Measurements from ENCODE around the gene PLGRKT.
A peak's percentile ranks its signal among the peaks of the same experiment; 100 is the strongest.
"Not testable (repeated sequence)": the region's sequence is repeated elsewhere in the genome, so short reads cannot be mapped to it uniquely, and the experiment has no call there.

PLGRKT gene

DNA sequence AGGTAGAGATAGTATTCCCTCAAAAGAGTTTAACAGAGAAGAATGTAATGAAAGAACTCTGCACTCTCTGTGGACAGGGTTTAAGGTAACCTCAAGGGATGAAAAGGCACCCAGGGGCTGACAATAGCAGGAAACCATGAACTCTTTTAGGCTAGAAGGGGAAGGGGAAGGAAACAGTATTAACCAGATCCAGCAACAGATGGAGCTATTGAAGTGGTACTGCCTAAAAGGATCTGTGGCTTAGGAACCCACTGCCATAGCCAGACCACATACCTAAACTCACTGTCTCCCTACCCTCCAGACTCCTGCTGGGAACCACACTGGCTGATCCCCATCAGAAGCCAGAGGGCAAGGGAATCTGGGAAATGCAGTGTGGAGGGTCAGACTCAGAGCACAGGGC is 35.5 kb downstream of the PLGRKT start:
- no peak overlapping the region for H3K4me3 ChIP-seq (ENCODE audit: low read depth, low read length)
- TF ChIP-seq, protein P1, sequence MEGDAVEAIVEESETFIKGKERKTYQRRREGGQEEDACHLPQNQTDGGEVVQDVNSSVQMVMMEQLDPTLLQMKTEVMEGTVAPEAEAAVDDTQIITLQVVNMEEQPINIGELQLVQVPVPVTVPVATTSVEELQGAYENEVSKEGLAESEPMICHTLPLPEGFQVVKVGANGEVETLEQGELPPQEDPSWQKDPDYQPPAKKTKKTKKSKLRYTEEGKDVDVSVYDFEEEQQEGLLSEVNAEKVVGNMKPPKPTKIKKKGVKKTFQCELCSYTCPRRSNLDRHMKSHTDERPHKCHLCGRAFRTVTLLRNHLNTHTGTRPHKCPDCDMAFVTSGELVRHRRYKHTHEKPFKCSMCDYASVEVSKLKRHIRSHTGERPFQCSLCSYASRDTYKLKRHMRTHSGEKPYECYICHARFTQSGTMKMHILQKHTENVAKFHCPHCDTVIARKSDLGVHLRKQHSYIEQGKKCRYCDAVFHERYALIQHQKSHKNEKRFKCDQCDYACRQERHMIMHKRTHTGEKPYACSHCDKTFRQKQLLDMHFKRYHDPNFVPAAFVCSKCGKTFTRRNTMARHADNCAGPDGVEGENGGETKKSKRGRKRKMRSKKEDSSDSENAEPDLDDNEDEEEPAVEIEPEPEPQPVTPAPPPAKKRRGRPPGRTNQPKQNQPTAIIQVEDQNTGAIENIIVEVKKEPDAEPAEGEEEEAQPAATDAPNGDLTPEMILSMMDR (IDR thresholded peaks at IDR 0.05; ENCODE audit: low read depth, low read length) = no peak
- no peak for TF ChIP-seq MYC (IDR thresholded peaks at IDR 0.05; ENCODE audit: low read depth, low read length)
- TF ChIP-seq, protein P2, sequence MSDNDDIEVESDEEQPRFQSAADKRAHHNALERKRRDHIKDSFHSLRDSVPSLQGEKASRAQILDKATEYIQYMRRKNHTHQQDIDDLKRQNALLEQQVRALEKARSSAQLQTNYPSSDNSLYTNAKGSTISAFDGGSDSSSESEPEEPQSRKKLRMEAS (IDR thresholded peaks at IDR 0.05; ENCODE audit: low read depth, low read length) = no peak
- no peak for TF ChIP-seq POLR2A (IDR thresholded peaks at IDR 0.05; ENCODE audit: extremely low read depth, insufficient read length)
- DNase-seq (ENCODE audit: low read depth) = peak; percentile 47

DNA sequence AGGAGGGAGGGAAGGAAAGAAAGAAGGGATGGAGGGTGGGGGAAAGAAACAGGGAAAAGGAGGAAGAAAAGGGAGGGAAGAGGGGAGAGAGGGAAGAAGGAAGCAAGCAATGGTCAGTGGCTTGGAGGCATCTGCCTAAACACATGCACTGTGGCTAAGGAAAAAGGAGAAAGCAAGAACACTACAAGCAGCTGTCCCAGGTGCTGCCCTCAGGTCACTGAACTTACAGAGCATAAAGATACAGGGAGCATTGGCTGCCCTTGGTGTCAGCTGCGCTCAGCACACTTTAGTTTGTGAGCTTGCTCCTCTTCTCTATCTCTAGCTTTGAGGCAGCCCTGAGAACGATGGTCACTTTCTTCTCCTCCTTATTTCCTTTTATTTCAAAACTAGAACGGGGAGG is 40.2 kb downstream of the PLGRKT start:
- not testable (repeated sequence) for DNase-seq (ENCODE audit: low read depth); H3K4me3 ChIP-seq (ENCODE audit: low read depth, low read length)

DNA sequence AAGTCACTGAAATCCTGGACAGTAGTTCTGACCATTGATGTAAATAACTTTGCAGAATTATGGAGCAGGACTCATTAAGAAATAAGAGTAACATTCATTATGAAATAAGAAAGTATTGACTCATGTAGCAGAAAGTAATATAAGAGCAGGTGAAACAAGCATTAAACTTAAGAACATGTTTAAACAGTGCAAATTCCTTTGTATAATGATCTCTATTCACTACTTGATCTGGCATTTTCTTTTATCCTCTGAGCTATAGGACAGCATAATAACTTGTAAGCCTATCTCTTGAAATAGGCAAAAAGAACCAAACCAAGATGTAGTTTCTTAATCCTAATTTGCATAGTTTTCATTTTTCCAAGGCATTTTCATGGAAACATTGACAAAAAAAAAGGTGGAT is 42.3 kb downstream of the PLGRKT start:
- TF ChIP-seq POLR2A (IDR thresholded peaks at IDR 0.05; ENCODE audit: extremely low read depth, insufficient read length) (no peak), MYC (IDR thresholded peaks at IDR 0.05; ENCODE audit: low read depth, low read length) (no peak)
- TF ChIP-seq, protein P2 (IDR thresholded peaks at IDR 0.05; ENCODE audit: low read depth, low read length) = no peak
- TF ChIP-seq, protein P1 (IDR thresholded peaks at IDR 0.05; ENCODE audit: low read depth, low read length) = no peak
- no peak for DNase-seq (ENCODE audit: low read depth)
- H3K4me3 ChIP-seq (ENCODE audit: low read depth, low read length) = no peak overlapping the region

DNA sequence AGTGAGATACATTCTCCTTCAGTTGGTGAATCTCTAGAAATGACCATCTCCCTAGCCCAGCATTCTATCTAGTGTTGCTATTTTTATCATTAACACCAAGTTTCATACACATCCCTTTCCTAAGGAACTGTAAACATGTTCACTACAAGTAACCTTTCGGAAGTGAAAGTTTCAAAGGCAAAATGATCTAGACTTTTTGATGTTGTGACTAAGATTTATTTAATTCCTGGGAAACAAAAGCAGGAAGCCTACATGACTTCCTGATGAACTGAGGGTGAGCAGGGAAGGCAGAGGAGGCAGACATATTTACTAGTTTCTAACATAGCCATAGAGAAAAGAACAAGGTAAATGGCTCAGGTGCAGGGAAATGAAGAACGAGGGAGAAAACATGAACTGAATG is 43.7 kb downstream of the PLGRKT start:
- H3K4me3 ChIP-seq (ENCODE audit: low read depth, low read length) = not testable (repeated sequence)

DNA sequence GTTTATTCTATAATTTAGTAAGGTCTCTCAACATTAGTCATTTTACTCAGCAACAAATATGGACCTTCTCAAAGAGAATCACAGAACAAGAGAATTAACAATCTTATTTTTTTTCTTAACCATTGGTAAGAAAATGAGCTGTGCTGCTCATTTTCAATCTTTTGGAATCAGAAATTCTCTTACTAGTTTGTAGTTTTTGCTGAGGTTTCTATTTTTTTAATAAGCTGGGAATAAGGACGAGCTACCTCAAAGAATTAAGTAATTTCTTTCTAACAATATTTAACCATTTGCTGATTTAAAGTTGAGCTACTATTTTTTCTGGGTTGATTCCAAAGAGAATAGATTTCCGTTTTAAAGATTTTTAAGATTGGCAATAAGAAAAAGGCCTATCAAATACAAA is 44.2 kb downstream of the PLGRKT start:
- no peak overlapping the region for H3K4me3 ChIP-seq (ENCODE audit: low read depth, low read length)
- no peak for DNase-seq (ENCODE audit: low read depth)
- TF ChIP-seq POLR2A (IDR thresholded peaks at IDR 0.05; ENCODE audit: extremely low read depth, insufficient read length) = no peak
- TF ChIP-seq, protein P2 (IDR thresholded peaks at IDR 0.05; ENCODE audit: low read depth, low read length) = no peak
- TF ChIP-seq, protein P1 (IDR thresholded peaks at IDR 0.05; ENCODE audit: low read depth, low read length) = no peak
- TF ChIP-seq MYC (IDR thresholded peaks at IDR 0.05; ENCODE audit: low read depth, low read length) = no peak

More for the DNA sequence above, 43.7 kb downstream of the PLGRKT start:
- not testable (repeated sequence) for DNase-seq (ENCODE audit: low read depth)

DNA sequence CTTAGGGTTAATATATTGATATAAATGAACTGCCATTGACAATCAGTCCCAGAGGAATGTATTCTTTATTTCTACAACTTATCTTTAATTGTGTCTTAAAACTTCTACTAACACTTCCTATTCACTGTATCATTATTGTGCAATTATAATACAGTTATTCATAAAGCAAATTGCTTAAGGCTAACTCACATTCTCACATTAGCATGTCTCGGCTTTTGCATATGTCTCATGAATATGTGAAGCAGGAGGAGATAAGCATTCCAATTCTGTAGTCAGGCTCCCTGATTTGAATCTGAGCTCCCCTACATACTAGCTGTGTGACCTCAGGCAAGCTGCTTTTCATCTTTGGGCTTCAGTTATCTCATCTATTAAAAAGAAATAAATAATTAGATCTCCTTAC is 45.4 kb downstream of the PLGRKT start:
- TF ChIP-seq POLR2A (IDR thresholded peaks at IDR 0.05; ENCODE audit: extremely low read depth, insufficient read length) (no peak), MYC (IDR thresholded peaks at IDR 0.05; ENCODE audit: low read depth, low read length) (no peak)
- TF ChIP-seq, protein P1 (IDR thresholded peaks at IDR 0.05; ENCODE audit: low read depth, low read length) = no peak
- TF ChIP-seq, protein P2 (IDR thresholded peaks at IDR 0.05; ENCODE audit: low read depth, low read length) = no peak
- no peak overlapping the region for H3K4me3 ChIP-seq (ENCODE audit: low read depth, low read length)
- no peak for DNase-seq (ENCODE audit: low read depth)

DNA sequence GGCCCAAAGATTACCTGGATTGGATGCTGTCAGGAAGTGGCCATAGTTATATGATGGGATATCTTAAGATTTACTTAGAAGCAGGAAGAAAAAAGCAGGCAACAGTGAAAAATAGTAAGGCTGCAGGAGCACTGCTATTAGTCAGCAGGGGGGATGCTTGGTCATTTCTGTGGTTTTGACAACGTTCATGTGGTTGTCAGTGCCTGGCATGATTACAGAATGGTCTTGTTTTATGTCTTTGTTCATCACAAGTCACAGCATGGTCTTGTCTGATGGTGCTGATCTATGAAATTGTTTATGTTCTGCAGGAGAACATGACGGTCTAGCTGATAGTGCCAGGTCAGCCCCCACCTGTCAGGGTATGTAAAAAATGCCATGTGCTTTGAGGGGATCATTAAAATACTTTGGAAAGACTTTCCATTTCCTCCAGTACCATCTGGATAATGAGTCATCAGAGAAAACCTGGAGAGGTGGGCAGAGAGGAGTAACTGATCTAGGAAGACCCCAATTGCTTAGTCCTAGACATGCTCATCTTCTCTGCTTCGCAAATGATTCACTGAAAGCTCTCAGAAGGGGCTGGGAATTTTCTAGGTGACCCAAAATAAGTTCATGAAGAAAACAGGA is 48.5 kb downstream of the PLGRKT start:
- TF ChIP-seq POLR2A (IDR thresholded peaks at IDR 0.05; ENCODE audit: extremely low read depth, insufficient read length) = no peak
- TF ChIP-seq, protein P1 (IDR thresholded peaks at IDR 0.05; ENCODE audit: low read depth, low read length) = no peak
- TF ChIP-seq, protein P2 (IDR thresholded peaks at IDR 0.05; ENCODE audit: low read depth, low read length) = peak; percentile 78
- peak; percentile 88 for TF ChIP-seq MYC (IDR thresholded peaks at IDR 0.05; ENCODE audit: low read depth, low read length)
- peak; percentile 96 for DNase-seq (ENCODE audit: low read depth)
- no peak overlapping the region for H3K4me3 ChIP-seq (ENCODE audit: low read depth, low read length)
